Ishikawa (cell line): ENCODE data around the gene TRHDE.

Experiments
- CEBPB ChIP-seq: IDR thresholded peaks from 2 replicates; pipeline ENCODE4 v1.6.1; 2012
- CREB1 ChIP-seq: IDR thresholded peaks from 2 replicates; pipeline ENCODE4 v1.6.1; 2012; ENCODE audit warnings: low read depth
- EGR1 ChIP-seq: IDR thresholded peaks from 2 replicates; pipeline ENCODE4 v1.6.1; 2012
- EP300 ChIP-seq: IDR thresholded peaks from 2 replicates; pipeline ENCODE4 v1.6.1; 2012; ENCODE audit warnings: borderline replicate concordance
- NFIC ChIP-seq: IDR thresholded peaks from 2 replicates; pipeline ENCODE4 v1.6.1; 2012
- TAF1 ChIP-seq: IDR thresholded peaks from 2 replicates; pipeline ENCODE4 v1.6.1; 2012; ENCODE audit warnings: low read depth, mild to moderate bottlenecking
- YY1 ChIP-seq: IDR thresholded peaks from 2 replicates; pipeline ENCODE4 v1.6.1; 2012; ENCODE audit warnings: low read depth
- ZBTB7A ChIP-seq: IDR thresholded peaks from 2 replicates; pipeline ENCODE4 v1.6.1; 2012; ENCODE audit warnings: low read depth
- TF ChIP-seq, protein P1 (sequence below): IDR thresholded peaks from 2 replicates; pipeline ENCODE4 v1.6.1; 2012
- TF ChIP-seq, protein P2 (sequence below): IDR thresholded peaks from 2 replicates; pipeline ENCODE4 v1.6.1; 2012
- TF ChIP-seq, protein P3 (sequence below): IDR thresholded peaks from 2 replicates; pipeline ENCODE4 v1.6.1; 2012; ENCODE audit warnings: low read depth, mild to moderate bottlenecking

DNA sequence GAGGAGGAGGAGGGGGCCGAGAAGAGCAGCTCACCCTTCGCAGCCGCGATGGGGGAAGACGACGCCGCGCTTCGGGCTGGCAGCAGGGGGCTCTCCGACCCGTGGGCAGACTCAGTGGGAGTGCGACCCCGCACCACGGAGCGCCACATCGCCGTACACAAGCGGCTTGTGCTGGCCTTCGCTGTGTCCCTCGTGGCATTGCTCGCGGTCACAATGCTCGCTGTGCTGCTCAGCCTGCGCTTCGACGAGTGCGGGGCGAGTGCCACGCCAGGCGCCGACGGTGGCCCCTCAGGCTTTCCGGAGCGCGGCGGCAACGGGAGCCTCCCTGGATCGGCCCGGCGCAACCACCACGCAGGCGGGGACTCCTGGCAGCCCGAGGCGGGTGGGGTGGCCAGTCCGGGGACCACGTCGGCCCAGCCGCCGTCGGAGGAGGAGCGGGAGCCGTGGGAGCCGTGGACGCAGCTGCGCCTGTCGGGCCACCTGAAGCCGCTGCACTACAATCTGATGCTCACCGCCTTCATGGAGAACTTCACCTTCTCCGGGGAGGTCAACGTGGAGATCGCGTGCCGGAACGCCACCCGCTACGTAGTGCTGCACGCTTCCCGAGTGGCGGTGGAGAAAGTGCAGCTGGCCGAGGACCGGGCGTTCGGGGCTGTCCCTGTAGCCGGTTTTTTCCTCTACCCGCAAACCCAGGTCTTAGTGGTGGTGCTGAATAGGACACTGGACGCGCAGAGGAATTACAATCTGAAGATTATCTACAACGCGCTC lies 745 bp downstream of the TRHDE start:
- TF ChIP-seq EP300 (no peak), TAF1 (no peak), CREB1 (no peak), NFIC (no peak), CEBPB (no peak), ZBTB7A (no peak), YY1 (no peak), EGR1 (no peak)
- TF ChIP-seq, protein P1, sequence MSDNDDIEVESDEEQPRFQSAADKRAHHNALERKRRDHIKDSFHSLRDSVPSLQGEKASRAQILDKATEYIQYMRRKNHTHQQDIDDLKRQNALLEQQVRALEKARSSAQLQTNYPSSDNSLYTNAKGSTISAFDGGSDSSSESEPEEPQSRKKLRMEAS: no peak
- TF ChIP-seq, protein P2, sequence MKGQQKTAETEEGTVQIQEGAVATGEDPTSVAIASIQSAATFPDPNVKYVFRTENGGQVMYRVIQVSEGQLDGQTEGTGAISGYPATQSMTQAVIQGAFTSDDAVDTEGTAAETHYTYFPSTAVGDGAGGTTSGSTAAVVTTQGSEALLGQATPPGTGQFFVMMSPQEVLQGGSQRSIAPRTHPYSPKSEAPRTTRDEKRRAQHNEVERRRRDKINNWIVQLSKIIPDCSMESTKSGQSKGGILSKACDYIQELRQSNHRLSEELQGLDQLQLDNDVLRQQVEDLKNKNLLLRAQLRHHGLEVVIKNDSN: no peak
- TF ChIP-seq, protein P3, sequence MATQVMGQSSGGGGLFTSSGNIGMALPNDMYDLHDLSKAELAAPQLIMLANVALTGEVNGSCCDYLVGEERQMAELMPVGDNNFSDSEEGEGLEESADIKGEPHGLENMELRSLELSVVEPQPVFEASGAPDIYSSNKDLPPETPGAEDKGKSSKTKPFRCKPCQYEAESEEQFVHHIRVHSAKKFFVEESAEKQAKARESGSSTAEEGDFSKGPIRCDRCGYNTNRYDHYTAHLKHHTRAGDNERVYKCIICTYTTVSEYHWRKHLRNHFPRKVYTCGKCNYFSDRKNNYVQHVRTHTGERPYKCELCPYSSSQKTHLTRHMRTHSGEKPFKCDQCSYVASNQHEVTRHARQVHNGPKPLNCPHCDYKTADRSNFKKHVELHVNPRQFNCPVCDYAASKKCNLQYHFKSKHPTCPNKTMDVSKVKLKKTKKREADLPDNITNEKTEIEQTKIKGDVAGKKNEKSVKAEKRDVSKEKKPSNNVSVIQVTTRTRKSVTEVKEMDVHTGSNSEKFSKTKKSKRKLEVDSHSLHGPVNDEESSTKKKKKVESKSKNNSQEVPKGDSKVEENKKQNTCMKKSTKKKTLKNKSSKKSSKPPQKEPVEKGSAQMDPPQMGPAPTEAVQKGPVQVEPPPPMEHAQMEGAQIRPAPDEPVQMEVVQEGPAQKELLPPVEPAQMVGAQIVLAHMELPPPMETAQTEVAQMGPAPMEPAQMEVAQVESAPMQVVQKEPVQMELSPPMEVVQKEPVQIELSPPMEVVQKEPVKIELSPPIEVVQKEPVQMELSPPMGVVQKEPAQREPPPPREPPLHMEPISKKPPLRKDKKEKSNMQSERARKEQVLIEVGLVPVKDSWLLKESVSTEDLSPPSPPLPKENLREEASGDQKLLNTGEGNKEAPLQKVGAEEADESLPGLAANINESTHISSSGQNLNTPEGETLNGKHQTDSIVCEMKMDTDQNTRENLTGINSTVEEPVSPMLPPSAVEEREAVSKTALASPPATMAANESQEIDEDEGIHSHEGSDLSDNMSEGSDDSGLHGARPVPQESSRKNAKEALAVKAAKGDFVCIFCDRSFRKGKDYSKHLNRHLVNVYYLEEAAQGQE: no peak
